Measurements from ENCODE around the gene PALM. TPM values are rescaled to one million over a fixed set of nuclear protein-coding genes. Genes with fewer than 3 reads are reported as not detected.
"Not testable (repeated sequence)": the region's sequence is repeated elsewhere in the genome, so short reads cannot be mapped to it uniquely, and the experiment has no call there.

Gene PALM
- total and polyA plus RNA-seq, 9 donors, result 2.9 to 169 (median 118) TPM

DNA sequence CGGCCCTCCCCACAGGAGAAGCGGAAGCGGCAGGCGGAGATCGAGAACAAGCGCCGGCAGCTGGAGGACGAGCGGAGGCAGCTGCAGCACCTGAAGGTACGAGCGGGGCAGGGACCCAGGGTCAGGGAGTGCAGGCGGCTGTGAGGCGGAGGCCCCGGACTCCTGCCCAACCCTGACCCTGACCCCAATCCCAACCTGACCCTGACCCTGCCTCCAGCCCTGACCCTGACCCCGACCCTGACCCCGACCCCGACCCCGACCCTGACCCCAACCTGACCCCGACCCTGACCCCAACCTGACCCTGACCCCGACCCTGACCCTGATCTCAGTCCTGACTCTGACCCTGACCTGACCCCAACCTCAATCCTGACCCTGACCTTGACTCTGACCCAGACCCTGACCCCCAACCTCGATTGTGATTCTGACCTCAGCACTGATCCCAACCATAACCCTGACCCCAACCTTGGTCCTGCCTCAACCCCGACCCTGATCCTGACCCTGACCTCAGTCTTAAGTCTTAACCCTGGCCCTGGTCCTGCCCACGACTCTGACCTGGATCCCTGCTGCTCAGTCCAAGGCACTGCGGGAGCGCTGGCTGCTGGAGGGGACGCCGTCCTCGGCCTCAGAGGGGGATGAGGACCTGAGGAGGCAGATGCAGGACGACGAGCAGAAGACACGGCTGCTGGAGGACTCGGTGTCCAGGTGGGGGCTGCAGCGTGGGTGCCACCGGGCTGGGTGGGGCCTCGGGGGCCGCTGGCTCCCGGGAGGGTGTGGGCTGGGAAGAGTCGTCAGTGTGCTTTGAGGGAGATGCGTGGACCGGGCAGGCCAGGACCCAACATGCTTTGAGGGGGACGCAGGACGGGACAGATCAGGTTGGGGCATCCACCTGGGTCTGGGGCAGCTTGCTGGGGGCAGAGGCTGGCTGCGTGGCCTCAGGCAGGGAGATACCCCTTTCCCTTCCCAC lies 18.5 kb downstream of the PALM start:
- Histone ChIP-seq H3K4me1 (ENCODE audit: insufficient read depth) (peaks cover 2% of the 10 kb centered on the region), H3K36me3 (no peaks in the 10 kb centered on the region), H3K9me3 (no peaks in the 10 kb centered on the region), H3K27me3 (no peaks in the 10 kb centered on the region), H3K4me3 (no peak overlapping the region), H3K27ac (peak overlapping the region in 1 of 2 donors; percentile 6)
- peak in 1 of 5 donors; percentile 40 for DNase-seq
- no peak for TF ChIP-seq EP300 (IDR thresholded peaks at IDR 0.05)
- TF ChIP-seq POLR2A (IDR thresholded peaks at IDR 0.05), result no peak
- TF ChIP-seq, protein P1, sequence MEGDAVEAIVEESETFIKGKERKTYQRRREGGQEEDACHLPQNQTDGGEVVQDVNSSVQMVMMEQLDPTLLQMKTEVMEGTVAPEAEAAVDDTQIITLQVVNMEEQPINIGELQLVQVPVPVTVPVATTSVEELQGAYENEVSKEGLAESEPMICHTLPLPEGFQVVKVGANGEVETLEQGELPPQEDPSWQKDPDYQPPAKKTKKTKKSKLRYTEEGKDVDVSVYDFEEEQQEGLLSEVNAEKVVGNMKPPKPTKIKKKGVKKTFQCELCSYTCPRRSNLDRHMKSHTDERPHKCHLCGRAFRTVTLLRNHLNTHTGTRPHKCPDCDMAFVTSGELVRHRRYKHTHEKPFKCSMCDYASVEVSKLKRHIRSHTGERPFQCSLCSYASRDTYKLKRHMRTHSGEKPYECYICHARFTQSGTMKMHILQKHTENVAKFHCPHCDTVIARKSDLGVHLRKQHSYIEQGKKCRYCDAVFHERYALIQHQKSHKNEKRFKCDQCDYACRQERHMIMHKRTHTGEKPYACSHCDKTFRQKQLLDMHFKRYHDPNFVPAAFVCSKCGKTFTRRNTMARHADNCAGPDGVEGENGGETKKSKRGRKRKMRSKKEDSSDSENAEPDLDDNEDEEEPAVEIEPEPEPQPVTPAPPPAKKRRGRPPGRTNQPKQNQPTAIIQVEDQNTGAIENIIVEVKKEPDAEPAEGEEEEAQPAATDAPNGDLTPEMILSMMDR (IDR thresholded peaks at IDR 0.05), result no peak
- intact Hi-C loops (cut with DNase I), result no loop called here
- 74 to 80% (median 77%) methylated on average over 43 of the region's 43 CpGs for WGBS, 3 donors

DNA sequence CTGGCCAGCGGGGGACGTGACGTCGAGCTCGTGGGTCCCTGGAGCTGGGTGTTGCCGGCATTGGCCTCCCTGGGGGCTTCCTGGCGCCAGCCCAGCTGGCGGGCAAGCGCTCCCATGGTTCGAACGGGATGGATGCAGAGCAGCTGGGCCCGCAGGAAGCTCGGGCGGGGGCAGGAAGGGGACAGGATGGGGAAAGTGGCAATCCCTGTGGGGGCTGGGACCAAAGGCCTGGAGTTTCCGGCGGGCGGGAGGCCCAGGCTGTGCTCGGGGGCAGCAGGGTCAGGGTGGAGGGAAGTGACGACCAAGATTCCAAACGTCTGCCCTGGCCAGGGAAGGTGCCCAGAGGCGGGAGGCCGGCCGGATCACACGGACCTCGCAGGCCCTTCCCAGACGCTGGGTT lies 19.3 kb downstream of the PALM start:
- 71 to 79% (median 72%) methylated on average over 24 to 26 of the region's 26 CpGs for WGBS, 3 donors
- no peaks in the 10 kb centered on the region for H3K4me1 ChIP-seq (ENCODE audit: insufficient read depth)
- peak overlapping the region in 1 of 2 donors; percentile 6 for H3K27ac ChIP-seq
- H3K36me3 ChIP-seq, result no peaks in the 10 kb centered on the region
- H3K4me3 ChIP-seq, result no peak overlapping the region
- TF ChIP-seq, protein P1 (IDR thresholded peaks at IDR 0.05), result no peak
- no peak for TF ChIP-seq POLR2A (IDR thresholded peaks at IDR 0.05)
- TF ChIP-seq EP300 (IDR thresholded peaks at IDR 0.05), result no peak
- H3K27me3 ChIP-seq, result no peaks in the 10 kb centered on the region
- DNase-seq, result peak in 3 of 5 donors; percentile 14 to 59 (median 56)
- intact Hi-C loops (cut with DNase I), result no loop called here
- H3K9me3 ChIP-seq, result no peaks in the 10 kb centered on the region

DNA sequence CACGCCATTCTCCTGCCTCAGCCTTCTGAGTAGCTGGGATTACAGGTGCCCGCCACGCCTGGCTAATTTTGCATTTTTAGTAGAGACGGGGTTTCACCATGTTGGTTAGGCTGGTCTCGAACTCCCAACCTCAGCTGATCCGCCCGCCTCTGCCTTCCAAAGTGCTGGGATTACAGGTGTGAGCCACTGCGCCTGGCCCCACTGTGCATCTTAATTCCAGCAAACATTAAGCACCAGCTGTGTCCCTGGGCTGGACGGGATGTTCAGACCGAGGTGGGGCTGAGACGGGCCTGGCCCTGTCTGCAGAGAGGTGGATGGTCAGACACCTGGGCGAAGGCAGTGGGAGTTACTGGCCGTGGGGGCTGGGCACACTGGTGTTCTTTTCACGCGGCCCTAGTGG lies 20.8 kb downstream of the PALM start:
- H3K9me3 ChIP-seq; H3K36me3 ChIP-seq; H3K4me1 ChIP-seq (ENCODE audit: insufficient read depth); H3K27me3 ChIP-seq; H3K4me3 ChIP-seq; intact Hi-C loops (cut with DNase I); DNase-seq; H3K27ac ChIP-seq: not testable (repeated sequence)
- WGBS, 3 donors, result 87 to 91% (median 88%) methylated on average over 15 of the region's 15 CpGs

DNA sequence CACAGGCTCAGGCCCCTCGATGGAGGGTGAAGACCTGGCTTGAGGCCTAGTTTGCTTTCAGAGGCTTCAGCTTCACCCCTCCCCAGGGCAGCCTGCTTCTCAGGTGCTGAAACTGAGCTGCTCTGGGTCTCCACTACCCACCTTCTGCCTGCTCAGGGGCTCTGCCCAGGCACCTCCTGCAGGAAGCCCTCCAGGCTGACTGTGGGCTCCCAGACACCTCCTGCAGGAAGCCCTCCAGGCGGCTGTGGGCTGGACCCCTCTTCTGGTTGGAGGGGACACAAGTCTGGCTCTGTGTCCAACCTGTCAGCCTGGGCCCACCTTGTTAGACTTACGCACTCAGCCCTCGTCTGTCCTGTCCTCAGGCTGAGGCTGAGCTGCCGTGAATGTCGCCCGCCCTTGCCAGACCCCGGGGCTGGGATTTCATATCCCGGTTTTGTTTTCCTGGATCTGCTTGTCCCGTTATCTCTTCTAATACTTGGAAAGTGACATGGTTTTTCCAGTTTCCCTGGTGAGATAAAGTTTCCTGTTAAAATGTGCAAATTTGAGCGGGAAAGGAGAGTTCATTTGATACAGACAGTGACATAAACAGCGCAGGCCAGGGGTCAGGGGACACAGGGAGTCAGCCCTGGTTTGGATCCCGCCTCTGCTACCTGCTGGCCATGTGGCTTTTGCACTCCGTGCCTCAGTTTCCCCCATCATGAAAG lies 21.4 kb downstream of the PALM start:
- DNase-seq, result peak in 1 of 5 donors; percentile 12
- WGBS, 3 donors, result 69 to 77% (median 74%) methylated on average over 14 of the region's 14 CpGs
- Histone ChIP-seq H3K27me3 (no peaks in the 10 kb centered on the region), H3K4me3 (no peak overlapping the region), H3K27ac (peak overlapping the region in 1 of 2 donors; percentile 29), H3K9me3 (no peaks in the 10 kb centered on the region), H3K36me3 (no peaks in the 10 kb centered on the region), H3K4me1 (ENCODE audit: insufficient read depth) (no peaks in the 10 kb centered on the region)
- intact Hi-C loops (cut with DNase I), result loop anchor here in 2 of 4 donors (5.0 kb wide), 2 partner anchors 63 to 68 kb away; partner anchors contain the start of gene RNF126 (in 1 of the 2)
- TF ChIP-seq, protein P1 (IDR thresholded peaks at IDR 0.05), result no peak
- TF ChIP-seq POLR2A (IDR thresholded peaks at IDR 0.05) (no peak), EP300 (IDR thresholded peaks at IDR 0.05) (no peak)
